Activated naive CD4-positive, alpha-beta T cell treated with anti-CD3 and anti-CD28 coated beads for 36 hours (primary cell): ENCODE measurements around the gene PPM1M. TPM values are rescaled to one million over a fixed set of nuclear protein-coding genes. Genes with fewer than 3 reads are reported as not detected.

Experiments
- CTCF ChIA-PET: fragments of 350-600 bp; sonication (Branson Sonifier 250); formaldehyde crosslinking; loops from one replicate; lab custom pipeline; 2021; ENCODE audit warnings: antibody characterized with exemption; lab: Charles Lee
- DNase-seq: peaks from one replicate; pipeline ENCODE4 v3.0.0-alpha.2; 2020
- H3K27ac Mint-ChIP-seq: one replicate; pipeline ENCODE4 v1.8.0; 2021; ENCODE audit warnings: mild to moderate bottlenecking, mixed read lengths
- H3K27me3 Mint-ChIP-seq: one replicate; pipeline ENCODE4 v1.8.0; 2021; ENCODE audit warnings: low read depth, mixed read lengths
- H3K36me3 Mint-ChIP-seq: one replicate; pipeline ENCODE4 v1.8.0; 2021; ENCODE audit warnings: low read depth, mixed read lengths
- H3K4me1 Mint-ChIP-seq: one replicate; pipeline ENCODE4 v1.8.0; 2021; ENCODE audit warnings: low read depth, mixed read lengths
- H3K4me3 Mint-ChIP-seq: one replicate; pipeline ENCODE4 v1.8.0; 2021; ENCODE audit warnings: mild to moderate bottlenecking, moderate library complexity, mixed read lengths
- H3K9me3 Mint-ChIP-seq: one replicate; pipeline ENCODE4 v1.8.0; 2021; ENCODE audit warnings: mixed read lengths
- intact Hi-C: fragments of 100-400 bp; cut with micrococcal nuclease; formaldehyde crosslinking; loops from one replicate; pipeline ENCODE4 v1.15.1; 2023
- total RNA-seq, 2 experiments: library from RNA; stranded (reverse); gene quantifications; one replicate each; pipeline ENCODE4 v1.2.3, GENCODE V29; 2021

PPM1M gene
- total RNA-seq, 2 experiments from 2014 or later, result 107 to 108 TPM

GRCh38 chr3:52233108-52233591 is 12.4 kb upstream of the PPM1M start:
- no peak for DNase-seq
- H3K27me3 Mint-ChIP-seq, result no peaks in the 10 kb centered on the region
- peak overlapping the region; percentile 71 for H3K27ac Mint-ChIP-seq
- no peak overlapping the region for H3K4me3 Mint-ChIP-seq
- intact Hi-C loops, result no loop called here
- H3K4me1 Mint-ChIP-seq, result peaks cover 54% of the 10 kb centered on the region
- peaks cover 27% of the 10 kb centered on the region for H3K36me3 Mint-ChIP-seq
- CTCF ChIA-PET, result interaction anchor here (0.5 to 7.3 kb wide), 14 partner anchors 11 to 183 kb away, joined by 3 to 147 read pairs (median 10); partner anchors contain the start of genes GLYCTK, PPM1M and WDR82
- H3K9me3 Mint-ChIP-seq, result no peaks in the 10 kb centered on the region

- no peaks in the 10 kb centered on the region for H3K27me3 Mint-ChIP-seq
- no peak overlapping the region for H3K4me3 Mint-ChIP-seq
- peaks cover 32% of the 10 kb centered on the region for H3K36me3 Mint-ChIP-seq
- H3K27ac Mint-ChIP-seq, result peak overlapping the region; percentile 71
- CTCF ChIA-PET, result interaction anchor here (0.7 to 7.3 kb wide), 8 partner anchors 12 to 483 kb away, joined by 3 to 147 read pairs (median 12); partner anchors contain the start of genes PPM1M and WDR82
- H3K4me1 Mint-ChIP-seq, result peaks cover 58% of the 10 kb centered on the region
- no peaks in the 10 kb centered on the region for H3K9me3 Mint-ChIP-seq
- no peak for DNase-seq
- intact Hi-C loops, result no loop called here
Measured at GRCh38 chr3:52233968-52234367, 11.6 kb upstream of the PPM1M start.

- Mint-ChIP-seq H3K27me3 (no peaks in the 10 kb centered on the region), H3K36me3 (peaks cover 38% of the 10 kb centered on the region), H3K4me1 (peaks cover 59% of the 10 kb centered on the region), H3K9me3 (no peaks in the 10 kb centered on the region), H3K27ac (peak overlapping the region; percentile 71), H3K4me3 (no peak overlapping the region)
- CTCF ChIA-PET, result interaction anchor here (0.8 to 7.3 kb wide), 8 partner anchors 13 to 482 kb away, joined by 3 to 147 read pairs (median 4); partner anchors contain the start of gene WDR82
- no peak for DNase-seq
- intact Hi-C loops, result no loop called here
Measured at GRCh38 chr3:52234516-52235447, 10.8 kb upstream of the PPM1M start.

GRCh38 chr3:52236424-52236886 is 9.1 kb upstream of the PPM1M start:
- H3K9me3 Mint-ChIP-seq, result no peaks in the 10 kb centered on the region

GRCh38 chr3:52237006-52237656 is 8.4 kb upstream of the PPM1M start:
- peaks cover 37% of the 10 kb centered on the region for H3K36me3 Mint-ChIP-seq
- H3K27ac Mint-ChIP-seq, result peak overlapping the region; percentile 77
- CTCF ChIA-PET, result interaction anchor here (0.9 to 7.3 kb wide), 8 partner anchors 10 to 102 kb away, joined by 3 to 147 read pairs (median 10); partner anchors contain the start of genes TLR9 and WDR82
- H3K4me1 Mint-ChIP-seq, result peaks cover 73% of the 10 kb centered on the region
- DNase-seq, result no peak
- intact Hi-C loops, result no loop called here
- H3K27me3 Mint-ChIP-seq, result no peaks in the 10 kb centered on the region
- H3K4me3 Mint-ChIP-seq, result peak overlapping the region; percentile 52
- H3K9me3 Mint-ChIP-seq, result no peaks in the 10 kb centered on the region

More at GRCh38 chr3:52236424-52236886, 9.1 kb upstream of the PPM1M start:
- Mint-ChIP-seq H3K4me1 (peaks cover 72% of the 10 kb centered on the region), H3K4me3 (peak overlapping the region; percentile 18), H3K27me3 (no peaks in the 10 kb centered on the region), H3K36me3 (peaks cover 37% of the 10 kb centered on the region), H3K27ac (peak overlapping the region; percentile 63)
- DNase-seq, result no peak
- intact Hi-C loops, result no loop called here
- CTCF ChIA-PET, result interaction anchor here (0.9 to 7.3 kb wide), 6 partner anchors 13 to 183 kb away, joined by 3 to 147 read pairs (median 10); partner anchors contain the start of gene WDR82

- Mint-ChIP-seq H3K4me3 (peak overlapping the region; percentile 92), H3K9me3 (no peaks in the 10 kb centered on the region), H3K27me3 (no peaks in the 10 kb centered on the region), H3K27ac (peak overlapping the region; percentile 83), H3K4me1 (peaks cover 72% of the 10 kb centered on the region), H3K36me3 (peaks cover 36% of the 10 kb centered on the region)
- DNase-seq, result no peak
- CTCF ChIA-PET, result interaction anchor here (1.0 to 7.3 kb wide), 8 partner anchors 10 to 101 kb away, joined by 3 to 147 read pairs (median 12); partner anchors contain the start of genes TLR9 and WDR82
- intact Hi-C loops, result no loop called here
Measured at GRCh38 chr3:52237657-52238172, 7.8 kb upstream of the PPM1M start.

GRCh38 chr3:52238193-52238760 is 7.3 kb upstream of the PPM1M start:
- CTCF ChIA-PET, result interaction anchor here (0.8 to 4.2 kb wide), 9 partner anchors 11 to 101 kb away, joined by 3 to 31 read pairs (median 5); partner anchors contain the start of genes TLR9 and WDR82
- no peak for DNase-seq
- peaks cover 40% of the 10 kb centered on the region for H3K36me3 Mint-ChIP-seq
- H3K4me3 Mint-ChIP-seq, result peak overlapping the region; percentile 92
- H3K27ac Mint-ChIP-seq, result peak overlapping the region; percentile 83
- no peaks in the 10 kb centered on the region for H3K27me3 Mint-ChIP-seq
- peaks cover 4% of the 10 kb centered on the region for H3K9me3 Mint-ChIP-seq
- peaks cover 73% of the 10 kb centered on the region for H3K4me1 Mint-ChIP-seq
- intact Hi-C loops, result no loop called here

- Mint-ChIP-seq H3K4me3 (peak within 1 kb of the TSS; percentile 92), H3K4me1 (peaks cover 75% of the 10 kb centered on the region), H3K36me3 (peaks cover 43% of the 10 kb centered on the region), H3K27me3 (no peaks in the 10 kb centered on the region), H3K9me3 (peaks cover 9% of the 10 kb centered on the region), H3K27ac (peak within 1 kb of the TSS; percentile 98)
- DNase-seq, result peak; percentile 83
- CTCF ChIA-PET, result interaction anchor here (0.7 to 4.2 kb wide), 9 partner anchors 14 to 100 kb away, joined by 3 to 31 read pairs (median 6); partner anchors contain the start of gene WDR82
- intact Hi-C loops, result loop anchor here (1.0 kb wide), 1 partner anchor 41 kb away; the partner anchor contains the start of gene ALAS1
Measured at GRCh38 chr3:52238761-52239701, 6.5 kb upstream of the PPM1M start, which contains the start of gene TWF2. Gene TWF2 (minus strand): TSS chr3:52239158. CDS start chr3:52239016, 142 bp downstream.

- intact Hi-C loops, result loop anchor here (1.0 to 5.0 kb wide), 5 partner anchors 13 to 243 kb away; partner anchors contain the start of genes DUSP7, RPL29 and WDR82
- H3K27ac Mint-ChIP-seq, result peak overlapping the region; percentile 98
- H3K4me1 Mint-ChIP-seq, result peaks cover 79% of the 10 kb centered on the region
- peak; percentile 87 for DNase-seq
- H3K4me3 Mint-ChIP-seq, result peak overlapping the region; percentile 92
- no peaks in the 10 kb centered on the region for H3K27me3 Mint-ChIP-seq
- CTCF ChIA-PET, result interaction anchor here (0.9 to 4.2 kb wide), 13 partner anchors 9 to 98 kb away, joined by 3 to 61 read pairs (median 7); partner anchors contain the start of genes GLYCTK, TLR9 and WDR82
- H3K9me3 Mint-ChIP-seq, result peaks cover 11% of the 10 kb centered on the region
- peaks cover 43% of the 10 kb centered on the region for H3K36me3 Mint-ChIP-seq
Measured at GRCh38 chr3:52240059-52240885, 5.3 kb upstream of the PPM1M start.
